Nephron (organoid): ENCODE measurements around the gene CRHR2.

Experiments
- H3K27ac Mint-ChIP-seq, 3 experiments: 2 replicates each; pipeline ENCODE4 v1.8.0; 2020; ENCODE audit warnings: mixed read lengths in 3 of 3, mild to moderate bottlenecking in 2 of 3, moderate library complexity in 1 of 3
- H3K27me3 Mint-ChIP-seq: 2 replicates; pipeline ENCODE4 v1.8.0; 2021; ENCODE audit warnings: low read depth, mild to moderate bottlenecking, moderate library complexity, mixed read lengths
- H3K36me3 Mint-ChIP-seq: 2 replicates; pipeline ENCODE4 v1.8.0; 2020; ENCODE audit warnings: low read depth, mixed read lengths
- H3K4me1 Mint-ChIP-seq: 2 replicates; pipeline ENCODE4 v1.8.0; 2020; ENCODE audit warnings: mixed read lengths
- H3K4me3 Mint-ChIP-seq, 3 experiments: 2 replicates each; pipeline ENCODE4 v1.8.0; 2020; ENCODE audit warnings: mild to moderate bottlenecking in 3 of 3, mixed read lengths in 3 of 3, moderate library complexity in 2 of 3
- H3K9me3 Mint-ChIP-seq: 2 replicates; pipeline ENCODE4 v1.8.0; 2020; ENCODE audit warnings: mixed read lengths
- CTCF ChIP-seq, 3 experiments: fragments of 200-600 bp; sonication (generic); IDR thresholded peaks; one replicate each; pipeline ENCODE4 v1.5.0; 2021; ENCODE audit warnings: antibody characterized with exemption in 3 of 3; ENCODE audit not compliant: unreplicated experiment in 3 of 3

CRHR2 gene

GRCh38 chr7:30710669-30711068 is 28.4 kb upstream of the CRHR2 start:
- no peak overlapping the region for H3K4me3 Mint-ChIP-seq
- peaks cover 5% of the 10 kb centered on the region for H3K27me3 Mint-ChIP-seq
- TF ChIP-seq CTCF (IDR thresholded peaks at IDR 0.05; ENCODE audit: unreplicated experiment in 3 of 3): no peak
- H3K27ac Mint-ChIP-seq: no peak overlapping the region
- no peaks in the 10 kb centered on the region for H3K36me3 Mint-ChIP-seq
- H3K4me1 Mint-ChIP-seq: no peaks in the 10 kb centered on the region
- H3K9me3 Mint-ChIP-seq: peaks cover 4% of the 10 kb centered on the region

DNA sequence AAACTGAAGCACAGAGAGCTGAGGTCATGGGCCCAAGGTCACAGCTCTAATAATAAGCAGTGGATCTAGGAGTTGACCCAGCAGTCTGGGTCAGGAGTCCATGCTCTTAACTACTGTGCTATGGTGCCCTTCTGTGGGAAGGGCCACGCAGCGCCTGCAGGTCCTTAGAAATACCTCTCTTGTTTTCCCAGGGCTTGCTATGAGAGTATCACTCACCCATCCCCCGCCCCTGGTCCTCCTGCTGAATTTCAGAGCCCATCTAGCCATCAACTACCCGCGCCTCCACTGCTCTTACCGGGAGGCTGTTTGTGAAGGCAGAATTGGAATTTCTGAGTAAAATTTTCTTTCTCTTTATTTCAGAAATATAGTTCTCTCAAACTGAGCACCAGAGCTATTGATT is 27.3 kb upstream of the CRHR2 start:
- no peak for TF ChIP-seq CTCF (IDR thresholded peaks at IDR 0.05; ENCODE audit: unreplicated experiment in 3 of 3)
- Mint-ChIP-seq H3K4me1 (no peaks in the 10 kb centered on the region), H3K9me3 (no peaks in the 10 kb centered on the region), H3K4me3 (no peak overlapping the region), H3K36me3 (no peaks in the 10 kb centered on the region), H3K27me3 (peaks cover 8% of the 10 kb centered on the region), H3K27ac (no peak overlapping the region)

GRCh38 chr7:30708983-30709382 is 26.7 kb upstream of the CRHR2 start:
- Mint-ChIP-seq H3K4me3 (no peak overlapping the region), H3K27ac (no peak overlapping the region), H3K9me3 (no peaks in the 10 kb centered on the region), H3K4me1 (no peaks in the 10 kb centered on the region), H3K36me3 (no peaks in the 10 kb centered on the region), H3K27me3 (peaks cover 8% of the 10 kb centered on the region)
- no peak for TF ChIP-seq CTCF (IDR thresholded peaks at IDR 0.05; ENCODE audit: unreplicated experiment in 3 of 3)

DNA sequence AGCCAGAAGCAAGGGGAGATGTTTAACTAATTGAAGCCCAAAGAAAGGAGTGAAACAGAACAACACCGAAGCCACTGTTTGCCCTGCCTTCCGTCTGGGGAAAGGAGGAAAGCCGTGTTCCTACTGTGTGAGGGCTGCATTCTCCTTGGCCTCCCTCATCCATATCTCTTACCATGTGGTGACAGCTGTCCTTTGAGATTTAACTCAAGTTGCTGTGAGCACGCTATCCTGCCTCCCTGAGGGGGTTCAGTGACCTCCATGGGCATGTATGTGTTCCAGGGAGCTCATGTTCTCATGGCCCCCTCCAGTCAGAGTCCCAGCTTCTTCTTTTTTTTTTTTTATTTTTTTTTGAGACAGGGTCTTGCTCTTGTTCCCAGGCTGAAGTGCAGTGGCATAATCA is 26.2 kb upstream of the CRHR2 start:
- Mint-ChIP-seq H3K27ac (no peak overlapping the region), H3K4me3 (no peak overlapping the region), H3K9me3 (no peaks in the 10 kb centered on the region), H3K36me3 (no peaks in the 10 kb centered on the region), H3K4me1 (no peaks in the 10 kb centered on the region), H3K27me3 (peaks cover 8% of the 10 kb centered on the region)
- TF ChIP-seq CTCF (IDR thresholded peaks at IDR 0.05; ENCODE audit: unreplicated experiment in 3 of 3): no peak

DNA sequence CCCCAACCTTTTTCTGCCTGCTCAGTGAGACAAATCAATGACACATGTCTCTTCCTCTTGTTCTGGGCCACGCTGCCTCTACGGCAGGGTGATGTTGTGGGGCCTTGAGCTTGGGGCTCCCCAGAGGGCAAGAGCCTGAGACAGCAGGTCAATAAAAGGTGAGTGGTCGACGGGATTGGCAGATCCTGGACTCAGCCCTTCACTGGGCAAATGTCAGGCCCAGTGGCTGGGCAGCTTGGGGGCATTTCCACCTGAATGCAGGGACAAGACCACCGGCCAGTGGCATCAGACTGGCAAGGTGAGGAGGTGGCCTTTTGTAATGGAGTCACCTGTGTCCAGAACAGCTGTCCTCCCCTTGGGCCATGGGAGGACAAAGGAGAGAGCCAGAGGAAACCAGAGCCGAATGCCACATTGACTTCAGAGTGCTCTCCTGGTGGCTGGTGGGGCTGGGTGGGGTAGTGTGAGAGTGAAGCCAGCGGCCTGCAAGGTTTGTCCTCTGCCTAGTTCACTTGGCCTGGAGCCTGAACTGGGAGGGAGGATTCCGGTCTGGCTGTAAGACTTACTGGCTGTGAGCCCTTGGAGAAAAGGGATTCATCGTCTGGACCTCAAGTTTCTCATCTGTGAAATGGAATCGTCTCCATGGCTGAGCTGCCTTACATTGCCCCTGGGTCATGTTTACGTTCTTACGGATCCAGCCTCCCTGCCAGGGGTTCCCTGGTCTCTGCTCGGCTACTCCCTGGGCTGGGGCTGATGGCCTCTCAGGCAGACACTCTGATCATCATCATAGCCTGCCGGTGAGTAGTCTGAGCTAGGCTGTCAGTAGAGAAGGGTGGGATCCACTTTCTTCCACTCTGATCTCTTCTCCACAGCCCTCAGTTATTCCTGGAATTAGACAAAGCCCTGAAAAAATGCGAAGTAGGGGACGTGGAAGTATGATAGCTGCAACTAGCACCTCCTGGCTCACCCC is 25.4 kb upstream of the CRHR2 start:
- no peak overlapping the region for H3K4me3 Mint-ChIP-seq
- no peak overlapping the region for H3K27ac Mint-ChIP-seq
- peaks cover 4% of the 10 kb centered on the region for H3K27me3 Mint-ChIP-seq
- H3K9me3 Mint-ChIP-seq: no peaks in the 10 kb centered on the region
- H3K36me3 Mint-ChIP-seq: no peaks in the 10 kb centered on the region
- TF ChIP-seq CTCF (IDR thresholded peaks at IDR 0.05; ENCODE audit: unreplicated experiment in 3 of 3): no peak
- H3K4me1 Mint-ChIP-seq: no peaks in the 10 kb centered on the region

GRCh38 chr7:30706908-30707307 is 24.7 kb upstream of the CRHR2 start:
- Mint-ChIP-seq H3K27ac (no peak overlapping the region), H3K4me3 (no peak overlapping the region), H3K27me3 (peaks cover 4% of the 10 kb centered on the region), H3K36me3 (no peaks in the 10 kb centered on the region), H3K9me3 (no peaks in the 10 kb centered on the region), H3K4me1 (no peaks in the 10 kb centered on the region)
- TF ChIP-seq CTCF (IDR thresholded peaks at IDR 0.05; ENCODE audit: unreplicated experiment in 3 of 3): no peak
